GM23338 (cell line): ENCODE results near the gene NTM. TPM values are rescaled to one million over a fixed set of nuclear protein-coding genes. Genes with fewer than 3 reads are reported as not detected.

Source experiments
- ATAC-seq: fragments of 200-7000 bp; cut with Tn5 transposase; 3 replicates; pipeline ENCODE4 v1.9.1; 2020
- DNase-seq: peaks from one replicate; pipeline ENCODE4 v3.0.0-alpha.2; 2015; ENCODE audit warnings: low spot score
- H2AFZ ChIP-seq: fragments of 200-600 bp; sonication (generic); 2 replicates; pipeline ENCODE4 v1.8.0; 2016; ENCODE audit warnings: antibody characterized with exemption, mild to moderate bottlenecking, moderate library complexity
- H3F3A ChIP-seq: fragments of 200-600 bp; sonication (generic); replicated peaks from 2 replicates; pipeline ENCODE4 v1.8.0; 2017; ENCODE audit warnings: antibody characterized with exemption, mixed run types, low read depth
- H3K27ac ChIP-seq: fragments of 200-600 bp; sonication (generic); 2 replicates; pipeline ENCODE4 v1.6.1; 2016; ENCODE audit warnings: low read depth
- H3K27me3 ChIP-seq: fragments of 200-600 bp; sonication (generic); 2 replicates; pipeline ENCODE4 v1.8.0; 2016; ENCODE audit warnings: mild to moderate bottlenecking, mixed run types, moderate library complexity; ENCODE audit not compliant: insufficient read depth
- H3K36me3 ChIP-seq: fragments of 200-600 bp; sonication (generic); 2 replicates; pipeline ENCODE4 v1.8.0; 2016; ENCODE audit warnings: mild to moderate bottlenecking; ENCODE audit not compliant: insufficient read depth
- H3K4me1 ChIP-seq: fragments of 200-600 bp; sonication (generic); 2 replicates; pipeline ENCODE4 v1.8.0; 2016; ENCODE audit warnings: mild to moderate bottlenecking, moderate library complexity; ENCODE audit not compliant: insufficient read depth
- H3K4me2 ChIP-seq: fragments of 200-600 bp; sonication (generic); 2 replicates; pipeline ENCODE4 v1.7.1; 2017; ENCODE audit warnings: mixed run types
- H3K4me3 ChIP-seq: fragments of 200-600 bp; sonication (generic); 2 replicates; pipeline ENCODE4 v1.6.1; 2016; ENCODE audit warnings: mixed run types
- H3K79me2 ChIP-seq: fragments of 200-600 bp; sonication (generic); replicated peaks from 2 replicates; pipeline ENCODE4 v1.8.0; 2017; ENCODE audit warnings: mild to moderate bottlenecking; ENCODE audit not compliant: insufficient read depth
- H3K9me2 ChIP-seq: fragments of 200-600 bp; sonication (generic); 2 replicates; pipeline ENCODE4 v1.8.0; 2017; ENCODE audit not compliant: insufficient read depth
- H4K20me1 ChIP-seq: fragments of 200-600 bp; sonication (generic); replicated peaks from 2 replicates; pipeline ENCODE4 v1.8.0; 2017; ENCODE audit warnings: mild to moderate bottlenecking; ENCODE audit not compliant: insufficient read depth
- H3K27ac Mint-ChIP-seq: 2 replicates; pipeline ENCODE4 v1.8.0; 2020; ENCODE audit warnings: inconsistent platforms, mild to moderate bottlenecking, moderate library complexity, mixed read lengths
- H3K27me3 Mint-ChIP-seq: 3 replicates; pipeline ENCODE4 v1.8.0; 2022; ENCODE audit warnings: low read depth, mild to moderate bottlenecking, moderate library complexity, mixed read lengths, inconsistent platforms; ENCODE audit not compliant: insufficient read depth, poor library complexity
- H3K36me3 Mint-ChIP-seq: 3 replicates; pipeline ENCODE4 v1.8.0; 2021; ENCODE audit warnings: low read depth, mild to moderate bottlenecking, inconsistent platforms, moderate library complexity, mixed read lengths
- H3K4me1 Mint-ChIP-seq: 3 replicates; pipeline ENCODE4 v1.8.0; 2020; ENCODE audit warnings: mild to moderate bottlenecking, inconsistent platforms, mixed read lengths
- H3K4me3 Mint-ChIP-seq: 3 replicates; pipeline ENCODE4 v1.8.0; 2021; ENCODE audit warnings: moderate library complexity, mild to moderate bottlenecking, inconsistent platforms, mixed read lengths
- H3K9me3 Mint-ChIP-seq: 3 replicates; pipeline ENCODE4 v1.8.0; 2020; ENCODE audit warnings: moderate library complexity, mild to moderate bottlenecking, inconsistent platforms, mixed read lengths
- CTCF ChIP-seq, 2 experiments: fragments of 200-600 bp in 1 of 2; sonication (generic) in 1 of 2; conservative IDR thresholded peaks; 2 replicates each; pipeline versions ENCODE4 v1.5.1 to v1.6.1; 2016 to 2017; ENCODE audit warnings: antibody characterized with exemption in 2 of 2, low read depth in 2 of 2, mild to moderate bottlenecking in 2 of 2, moderate library complexity in 1 of 2
- ETS1 ChIP-seq: IDR thresholded peaks from 2 replicates; pipeline ENCODE4 v1.6.1; 2016; ENCODE audit warnings: antibody characterized with exemption
- EZH2 ChIP-seq: fragments of 200-600 bp; sonication (generic); IDR thresholded peaks from one replicate; pipeline ENCODE4 v1.8.0; 2017; ENCODE audit warnings: antibody characterized with exemption, mild to moderate bottlenecking, low read depth; ENCODE audit not compliant: unreplicated experiment
- EZH2phosphoT487 ChIP-seq: fragments of 200-600 bp; sonication (generic); IDR thresholded peaks from one replicate; pipeline ENCODE4 v1.8.1; 2018; ENCODE audit warnings: antibody characterized with exemption; ENCODE audit not compliant: unreplicated experiment
- JUNB ChIP-seq: IDR thresholded peaks from one replicate; pipeline ENCODE4 v1.6.1; 2016; ENCODE audit warnings: antibody characterized with exemption; ENCODE audit not compliant: unreplicated experiment
- NANOG ChIP-seq: IDR thresholded peaks from 2 replicates; pipeline ENCODE4 v1.6.1; 2016; ENCODE audit warnings: antibody characterized with exemption, borderline replicate concordance
- POLR2AphosphoS5 ChIP-seq: IDR thresholded peaks from 2 replicates; pipeline ENCODE4 v1.6.1; 2016; ENCODE audit warnings: antibody characterized with exemption, low read depth
- STAT1 ChIP-seq: IDR thresholded peaks from one replicate; pipeline ENCODE4 v1.6.1; 2016; ENCODE audit warnings: antibody characterized with exemption; ENCODE audit not compliant: unreplicated experiment
- ZNF114 ChIP-seq: fragments of 250-450 bp; sonication (Bioruptor Pico); IDR thresholded peaks from 2 replicates; pipeline ENCODE4 v1.5.0; 2020; ENCODE audit warnings: mild to moderate bottlenecking, moderate library complexity
- ZNF331 ChIP-seq: fragments of 250-450 bp; sonication (Bioruptor Pico); IDR thresholded peaks from 2 replicates; pipeline ENCODE4 v1.5.0; 2020; ENCODE audit warnings: low read depth, mild to moderate bottlenecking, moderate library complexity
- ZNF462 ChIP-seq: fragments of 250-450 bp; sonication (Bioruptor Pico); IDR thresholded peaks from 2 replicates; pipeline ENCODE4 v1.5.0; 2020; ENCODE audit warnings: mild to moderate bottlenecking, moderate library complexity
- polyA plus RNA-seq: library from polyadenylated mRNA; unstranded; fragments of >200 nt; fragmentation: Nextera tagmentation; extraction: Ambion mirVana; gene quantifications from 2 replicates; pipeline ENCODE4 v1.2.1, GENCODE V29; 2016
- total RNA-seq: library from RNA; depleted of rRNA; stranded (reverse); fragments of >200 nt; shearing (Covaris generic); gene quantifications from 2 replicates; pipeline ENCODE4 v1.2.3, GENCODE V29; 2014

The NTM gene
- total and polyA plus RNA-seq, 2 experiments from 2014 or later = 10.6 to 14.6 TPM

GRCh38 chr11:132147464-132147863, 777.0 kb downstream of the NTM start (continued):
- TF ChIP-seq ZNF462 (CRISPR knock-in tag) = no peak
- no peak for TF ChIP-seq EZH2

GRCh38 chr11:132154781-132155180, 784.4 kb downstream of the NTM start:
- no peaks in the 10 kb centered on the region; the same call in 1 of the 2 replicates for H3K36me3 ChIP-seq
- no peak overlapping the region for H2AFZ ChIP-seq
- ATAC-seq = no peak
- Mint-ChIP-seq H3K27ac (no peak overlapping the region), H3K9me3 (peaks cover 2% of the 10 kb centered on the region; the same call in 1 of the 3 replicates), H3K27me3 (no peaks in the 10 kb centered on the region), H3K36me3 (no peaks in the 10 kb centered on the region), H3K4me1 (peaks cover 7% of the 10 kb centered on the region), H3K4me3 (no peak overlapping the region)
- H3K27me3 ChIP-seq = no peaks in the 10 kb centered on the region
- no peak overlapping the region for H3K27ac ChIP-seq
- no peak overlapping the region for H3K4me2 ChIP-seq
- H3F3A ChIP-seq = no peaks in the 10 kb centered on the region
- TF ChIP-seq ETS1 (no peak), NANOG (no peak), CTCF (conservative IDR thresholded peaks at IDR 0.05; ENCODE audit: low read depth in 2 of 2) (no peak), ZNF114 (CRISPR knock-in tag) (no peak), EZH2phosphoT487 (no peak), ZNF331 (CRISPR knock-in tag) (no peak), POLR2AphosphoS5 (no peak), JUNB (no peak), EZH2 (no peak), STAT1 (no peak)
- H3K9me2 ChIP-seq = 0 out of 2 replicates have a peak, but pooled peaks cover 3% of the 10 kb centered on the region
- DNase-seq = no peak
- no peaks in the 10 kb centered on the region for H3K4me1 ChIP-seq
- H4K20me1 ChIP-seq = no peaks in the 10 kb centered on the region
- H3K79me2 ChIP-seq = no peaks in the 10 kb centered on the region
- no peak overlapping the region for H3K4me3 ChIP-seq
